K562 treated with DMSO at 1 percent for 12 hours (cell line): Measurements from ENCODE around the gene ABCG4. TPM values are rescaled to one million over a fixed set of nuclear protein-coding genes. Genes with fewer than 3 reads are reported as not detected.

Experiments
- total RNA-seq: library from RNA; unstranded; fragments of 300-600 nt; gene quantifications from 2 replicates; pipeline ENCODE4 v1.2.3, GENCODE V29; 2022; ENCODE audit not compliant: insufficient read depth

ABCG4 gene
- not detected in 2 replicates for total RNA-seq

DNA sequence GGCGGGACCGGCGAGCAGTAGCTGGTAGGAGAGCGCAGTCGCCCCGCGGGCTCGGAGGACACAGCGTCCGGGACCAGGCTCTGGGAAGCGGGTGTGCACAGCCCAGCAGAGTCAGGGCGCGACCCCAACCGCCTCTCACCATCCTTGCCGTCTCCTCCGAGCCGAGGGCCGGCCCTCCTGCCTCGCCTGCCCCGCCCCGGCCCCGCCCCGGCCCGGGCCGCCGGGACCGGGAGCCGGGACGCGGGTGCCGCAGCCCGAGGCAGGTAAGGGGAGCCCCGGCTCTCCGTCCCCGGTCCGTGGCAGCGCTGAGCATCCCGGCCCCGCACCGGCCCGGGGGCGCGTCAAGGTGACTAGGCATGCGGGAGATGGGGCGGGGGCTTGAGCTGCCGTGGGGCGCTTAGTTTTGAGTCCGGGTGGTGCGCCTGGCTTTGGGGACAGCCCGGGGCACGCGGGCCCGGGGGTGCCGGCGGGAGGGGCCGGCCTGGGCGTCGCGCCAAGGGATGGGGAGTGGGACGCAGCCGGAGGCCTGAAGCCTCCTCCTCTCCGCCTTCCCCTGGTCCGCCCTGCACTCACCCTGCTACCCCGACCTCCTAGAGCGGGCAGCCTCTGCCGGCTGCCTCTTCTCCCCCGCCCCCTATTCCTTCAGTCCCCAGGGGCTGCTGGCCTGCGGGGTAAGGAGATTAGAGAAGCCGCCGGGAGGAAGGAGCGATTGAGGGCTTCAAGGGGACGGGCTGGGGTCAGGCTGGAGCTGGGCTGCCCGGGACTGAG, at the start of gene ABCG4:
TSS of gene ABCG4 (plus strand) at position 35 of the 768 bp plus-strand sequence. CDS start 914 bp downstream, outside the sequence.

GRCh38 chr11:119101759-119102423, 47.0 kb upstream of the ABCG4 start, which contains the start of gene DPAGT1:
DPAGT1 (minus strand) TSS chr11:119101853; CDS start chr11:119101655, 198 bp downstream.

DNA sequence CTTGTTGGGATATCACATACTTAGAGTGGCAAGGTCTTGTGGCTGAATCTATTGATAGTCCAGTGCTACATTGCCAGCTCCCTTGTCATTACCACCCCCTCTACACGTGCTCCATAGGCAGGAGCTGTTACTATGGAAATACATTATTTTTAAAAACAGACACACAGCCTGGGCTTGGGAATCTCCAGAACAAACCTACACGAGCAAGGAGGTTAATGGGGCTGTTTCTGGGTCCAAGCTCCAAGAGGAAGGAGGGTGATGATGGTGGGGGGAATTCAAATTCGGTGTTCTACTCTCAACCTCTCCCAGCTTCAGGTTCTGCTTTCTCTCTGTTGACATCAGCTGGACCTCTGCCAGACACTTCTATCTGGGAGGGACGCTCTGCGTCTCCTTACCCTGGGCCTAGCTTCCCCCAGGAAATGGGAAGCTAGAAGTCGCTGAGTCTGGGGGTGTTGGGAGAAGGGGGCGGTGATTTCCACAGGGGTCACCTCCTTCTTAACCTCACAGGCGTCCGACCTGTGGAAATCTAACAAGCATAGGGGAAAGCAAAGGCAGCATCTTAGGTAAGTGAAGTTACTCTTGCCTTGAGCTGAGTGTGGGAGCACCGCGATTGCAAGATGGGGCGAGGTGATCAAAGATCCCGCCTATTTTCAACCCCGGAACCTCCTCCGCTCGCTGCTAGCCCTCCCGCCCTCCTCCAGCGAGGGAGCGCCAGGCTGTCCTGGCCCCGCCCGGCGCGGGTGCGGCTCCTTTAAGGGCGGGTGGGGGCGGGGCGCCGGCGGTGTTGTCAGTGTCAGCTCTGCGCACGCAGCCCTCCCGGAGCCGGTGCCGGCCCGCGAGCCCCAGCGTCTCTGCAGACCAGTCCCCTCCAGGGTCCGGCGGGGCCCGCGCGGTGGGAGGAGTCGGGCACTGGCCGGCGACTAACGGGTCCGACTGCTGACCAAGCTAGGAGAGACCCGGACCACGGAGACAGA, 42.0 kb upstream of the ABCG4 start, which contains the start of gene C2CD2L:
TSS of gene C2CD2L (plus strand) at position 781 of the 974 bp plus-strand sequence. CDS start 398 bp downstream, outside the sequence.

DNA sequence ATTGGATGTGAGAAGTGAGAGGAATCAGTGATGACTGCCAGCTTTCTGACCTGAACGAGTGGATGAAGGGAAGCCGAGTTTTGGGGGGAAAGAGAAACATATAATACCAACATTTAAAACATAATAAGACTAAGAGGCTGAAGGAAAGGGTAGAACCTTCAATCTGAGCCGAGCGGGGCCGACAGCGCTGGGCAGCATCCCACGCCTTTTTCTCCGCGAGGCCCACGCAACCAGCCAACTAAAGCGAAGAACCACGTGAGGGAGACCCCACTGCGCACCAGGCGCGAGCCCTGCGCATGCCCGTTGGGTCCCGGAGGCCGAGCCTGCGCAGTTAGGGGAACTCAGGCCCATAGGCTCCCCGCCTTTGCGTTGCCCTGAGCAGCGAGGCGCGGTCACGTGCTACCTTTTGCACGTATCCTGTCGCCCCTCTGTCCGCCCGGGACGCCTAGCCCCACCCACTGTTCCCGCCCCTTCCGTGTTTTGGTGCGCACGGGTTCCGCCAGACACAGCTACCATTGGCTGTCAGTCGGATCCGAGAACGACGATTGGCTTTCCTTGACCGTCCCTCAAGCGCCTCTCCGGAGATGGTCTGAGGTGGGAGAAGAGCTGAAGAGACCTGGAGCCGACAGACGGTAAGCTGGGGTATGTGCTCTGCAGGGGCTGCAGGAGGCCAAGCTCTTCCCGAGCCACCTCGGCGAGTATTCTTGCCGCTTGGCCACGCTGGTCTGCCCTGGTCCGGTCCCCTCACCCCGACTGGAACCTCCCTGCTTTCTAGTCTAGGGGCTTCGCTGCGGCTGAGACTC, 27.6 kb upstream of the ABCG4 start, which contains the start of gene HINFP:
TSS of gene HINFP (plus strand) at position 573 of the 803 bp plus-strand sequence. CDS start 5,365 bp downstream, outside the sequence.

GRCh38 chr11:119168471-119169281, 19.8 kb downstream of the ABCG4 start, which contains the start of gene NLRX1:
NLRX1 (plus strand) TSS chr11:119168725; CDS start chr11:119171404, 2,679 bp downstream.

GRCh38 chr11:119205574-119206510, 57.0 kb downstream of the ABCG4 start, which contains the start of gene CBL:
CBL (plus strand) TSS chr11:119206339; CDS start chr11:119206418, 79 bp downstream.

Other genes with a start within 250 kb of the ABCG4 start
- gene BCL9L, start 223.1 kb upstream of the ABCG4 start, total RNA-seq, result 2.3 and 12.1 TPM in 2 replicates
- not detected in 2 replicates for gene UPK2, start 192.8 kb upstream of the ABCG4 start, total RNA-seq
- not detected in 2 replicates for gene FOXR1, start 177.3 kb upstream of the ABCG4 start, total RNA-seq
- 8.3 and 17.1 TPM in 2 replicates for gene CENATAC, start 150.9 kb upstream of the ABCG4 start, total RNA-seq
- 1,621 and 2,114 TPM in 2 replicates for gene RPS25, start 130.7 kb upstream of the ABCG4 start, total RNA-seq
- 149 and 183 TPM in 2 replicates for gene TRAPPC4, start 130.3 kb upstream of the ABCG4 start, total RNA-seq
- gene SLC37A4, start 118.2 kb upstream of the ABCG4 start, total RNA-seq, result 37.9 and 44.4 TPM in 2 replicates
- 137 and 244 TPM in 2 replicates for gene HYOU1, start 91.8 kb upstream of the ABCG4 start, total RNA-seq
- gene VPS11, start 81.2 kb upstream of the ABCG4 start, total RNA-seq, result 33.0 and 35.8 TPM in 2 replicates
- gene HMBS, start 64.2 kb upstream of the ABCG4 start, total RNA-seq, result 65.7 and 78.9 TPM in 2 replicates
- 17.6 and 45.7 TPM in 2 replicates for gene DPAGT1, start 47.2 kb upstream of the ABCG4 start, total RNA-seq
- gene C2CD2L, start 41.7 kb upstream of the ABCG4 start, total RNA-seq, result 26.1 and 40.1 TPM in 2 replicates
- gene HINFP, start 27.5 kb upstream of the ABCG4 start, total RNA-seq, result 20.0 and 31.5 TPM in 2 replicates
- gene NLRX1, start 19.7 kb downstream of the ABCG4 start, total RNA-seq, result 2.5 and 3.5 TPM in 2 replicates
- not detected in 2 replicates for gene NHERF4, start 36.4 kb downstream of the ABCG4 start, total RNA-seq
- gene CBL, start 57.3 kb downstream of the ABCG4 start, total RNA-seq, result 3.7 and 20.1 TPM in 2 replicates
- 10.9 and 23.5 TPM in 2 replicates for gene MCAM, start 168.1 kb downstream of the ABCG4 start, total RNA-seq
- 40.4 and 60.3 TPM in 2 replicates for gene RNF26, start 185.5 kb downstream of the ABCG4 start, total RNA-seq
- gene C1QTNF5, start 191.8 kb downstream of the ABCG4 start, total RNA-seq, result 0.80 TPM in 1 of 2 replicates, not detected in the other
- not detected in 2 replicates for gene MFRP, start 197.7 kb downstream of the ABCG4 start, total RNA-seq
- 3.1 and 8.1 TPM in 2 replicates for gene USP2, start 232.6 kb downstream of the ABCG4 start, total RNA-seq